GM19193 (cell line): ENCODE measurements around the gene MRPS26.

Experiments used
- POLR2A ChIP-seq: IDR thresholded peaks from 4 replicates; pipeline ENCODE4 v1.6.1; 2011; ENCODE audit not compliant: insufficient read depth, insufficient read length; ENCODE audit errors: extremely low read depth

Gene MRPS26

GRCh38 chr20:3068075-3068474 lies 22.2 kb downstream of the MRPS26 start:
- TF ChIP-seq POLR2A, result no peak

- TF ChIP-seq POLR2A, result no peak
These were observed 23.4 kb downstream of the MRPS26 start for GRCh38 chr20:3068986-3069900.

GRCh38 chr20:3070725-3071124 lies 24.9 kb downstream of the MRPS26 start:
- no peak for TF ChIP-seq POLR2A

GRCh38 chr20:3071266-3071609 lies 25.4 kb downstream of the MRPS26 start:
- no peak for TF ChIP-seq POLR2A

- no peak for TF ChIP-seq POLR2A
These were observed 26.0 kb downstream of the MRPS26 start, which contains the start of gene OXT for GRCh38 chr20:3071610-3072529. Gene OXT, plus strand, starts transcription at chr20:3071620. Its CDS starts 36 bp downstream, at chr20:3071656.

GRCh38 chr20:3072530-3073250 lies 26.8 kb downstream of the MRPS26 start:
- no peak for TF ChIP-seq POLR2A

- TF ChIP-seq POLR2A, result no peak
These were observed 29.0 kb downstream of the MRPS26 start for GRCh38 chr20:3074812-3075211.

- no peak for TF ChIP-seq POLR2A
These were observed 31.8 kb downstream of the MRPS26 start for GRCh38 chr20:3077618-3078134.

GRCh38 chr20:3080939-3081388 lies 35.1 kb downstream of the MRPS26 start:
- no peak for TF ChIP-seq POLR2A

- no peak for TF ChIP-seq POLR2A
These were observed 35.8 kb downstream of the MRPS26 start for GRCh38 chr20:3081641-3082040.

GRCh38 chr20:3082306-3082951 lies 36.6 kb downstream of the MRPS26 start:
- TF ChIP-seq POLR2A, result no peak

GRCh38 chr20:3082955-3083952 lies 37.4 kb downstream of the MRPS26 start:
- TF ChIP-seq POLR2A, result no peak
